GM12878 (cell line): ENCODE data around the gene PDHA1. TPM values are rescaled to one million over a fixed set of nuclear protein-coding genes. Genes with fewer than 3 reads are reported as not detected.

ENCODE experiments used
- BCL3 ChIP-seq: IDR thresholded peaks from 2 replicates; pipeline ENCODE4 v1.6.1; 2011; ENCODE audit warnings: borderline replicate concordance, low read depth, mild to moderate bottlenecking, moderate library complexity, low read length; ENCODE audit not compliant: insufficient read depth, poor library complexity, severe bottlenecking
- BCLAF1 ChIP-seq: fragments of 450-650 bp; IDR thresholded peaks from 2 replicates; pipeline ENCODE4 v1.6.1; 2017; ENCODE audit warnings: antibody characterized with exemption, mild to moderate bottlenecking, moderate library complexity
- CREM ChIP-seq: IDR thresholded peaks from 2 replicates; pipeline ENCODE4 v1.6.1; 2014; ENCODE audit warnings: antibody characterized with exemption, low read depth
- FOXM1 ChIP-seq: IDR thresholded peaks from 2 replicates; pipeline ENCODE4 v1.6.1; 2012; ENCODE audit warnings: low read depth, mild to moderate bottlenecking, inconsistent platforms, low read length, moderate library complexity
- HSF1 ChIP-seq: fragments of 150-350 bp; IDR thresholded peaks from 2 replicates; pipeline ENCODE4 v1.6.1; 2014; ENCODE audit warnings: mild to moderate bottlenecking, low read depth, low read length
- JUNB ChIP-seq: IDR thresholded peaks from 2 replicates; pipeline ENCODE4 v1.6.1; 2016; ENCODE audit warnings: antibody characterized with exemption, mild to moderate bottlenecking
- NKRF ChIP-seq: fragments of 450-650 bp; conservative IDR thresholded peaks from 2 replicates; pipeline ENCODE4 v1.6.1; 2017; ENCODE audit warnings: mild to moderate bottlenecking, moderate library complexity
- POU2F2 ChIP-seq: IDR thresholded peaks from 3 replicates; pipeline ENCODE4 v1.6.1; 2011; ENCODE audit warnings: low read depth, mild to moderate bottlenecking, low read length, borderline replicate concordance
- RCOR1 ChIP-seq: conservative IDR thresholded peaks from 2 replicates; pipeline ENCODE4 v1.6.1; 2012; ENCODE audit warnings: low read depth, low read length, improper control_type of control experiment
- polyA plus RNA-seq, 11 experiments: library from polyadenylated mRNA; depleted of rRNA in 4 of 11; unstranded in 6 of 11; stranded (reverse) in 5 of 11; fragments of >200 nt; fragmentation: Nextera tagmentation in 4 of 11; fragmentation: Illumina TruSeq in 1 of 11; extraction: Ambion mirVana in 4 of 11; extraction: Trizol in 1 of 11; gene quantifications; 1 replicate in 1 of 11; 2 replicates in 10 of 11; pipeline versions ENCODE4 v1.2.1 to v1.2.3, GENCODE V29; 2011 to 2016; ENCODE audit warnings: inconsistent platforms in 2 of 11, missing spikeins in 2 of 11, low read depth in 1 of 11
- total RNA-seq, 4 experiments: library from RNA; depleted of rRNA in 3 of 4; stranded (reverse); fragments of >200 nt in 3 of 4; fragmentation: Illumina TruSeq in 1 of 4; extraction: Trizol in 1 of 4; gene quantifications; 2 replicates each; pipeline versions ENCODE4 v1.2.1 to v1.2.3, GENCODE V29; 2013 to 2021

The PDHA1 gene
- total and polyA plus RNA-seq, 10 of the 15 experiments (the other 5 are each of a cell fraction or from before 2014, with no cell fraction given): 175 to 370 (median 270) TPM

- no peak for TF ChIP-seq BCLAF1
- TF ChIP-seq CREM: no peak
- no peak for TF ChIP-seq HSF1
- no peak for TF ChIP-seq RCOR1
- TF ChIP-seq JUNB: no peak
- TF ChIP-seq FOXM1: no peak
- no peak for TF ChIP-seq BCL3
- no peak for TF ChIP-seq NKRF
- TF ChIP-seq POU2F2: no peak
Observed at GRCh38 chrX:19368576-19368975, 24.8 kb downstream of the PDHA1 start (continued).
